CD4-positive, CD25-positive, alpha-beta regulatory T cell (primary cell): Measurements from ENCODE around the gene PIEZO1. TPM values are rescaled to one million over a fixed set of nuclear protein-coding genes. Genes with fewer than 3 reads are reported as not detected.

Experiments
- ATAC-seq, 2 donors: fragments of 150-1000 bp; cut with Tn5 transposase; one replicate each; pipeline ENCODE4 v1.10.0; 2021; ENCODE audit warnings: low read depth in 2 of 2, moderate number of reproducible peaks in 2 of 2, moderate library complexity in 1 of 2
- DNase-seq, 3 donors: peaks; one replicate each; pipeline versions ENCODE4 v3.0.0 to v3.0.0-alpha.2; 2012 to 2022; ENCODE audit warnings: mixed read lengths in 1 of 3
- H3K27ac ChIP-seq: one replicate; pipeline ENCODE4 v1.7.0; 2013; ENCODE audit warnings: mild to moderate bottlenecking, low read length; ENCODE audit not compliant: insufficient read depth, poor library complexity, severe bottlenecking
- H3K27me3 ChIP-seq: one replicate; pipeline ENCODE4 v1.7.0; 2013; ENCODE audit warnings: low read length; ENCODE audit not compliant: control insufficient read depth, insufficient read depth
- H3K36me3 ChIP-seq: one replicate; pipeline ENCODE4 v1.7.0; 2013; ENCODE audit warnings: mild to moderate bottlenecking, low read length, moderate library complexity; ENCODE audit not compliant: control insufficient read depth, insufficient read depth
- H3K4me1 ChIP-seq: 2 replicates; pipeline ENCODE4 v1.7.0; 2013; ENCODE audit warnings: mild to moderate bottlenecking, low read length; ENCODE audit not compliant: insufficient read depth, control insufficient read depth, poor library complexity, severe bottlenecking
- H3K4me3 ChIP-seq: one replicate; pipeline ENCODE4 v1.7.0; 2013; ENCODE audit warnings: low read depth, mild to moderate bottlenecking, low read length, moderate library complexity
- H3K9me3 ChIP-seq, 2 experiments: 1 replicate in 1 of 2; 2 replicates in 1 of 2; pipeline ENCODE4 v1.7.0; 2013; ENCODE audit warnings: low read length in 2 of 2, mild to moderate bottlenecking in 1 of 2, moderate library complexity in 1 of 2; ENCODE audit not compliant: control insufficient read depth in 2 of 2
- H3K27ac Mint-ChIP-seq, 3 donors: one replicate each; pipeline ENCODE4 v1.8.0; 2020 to 2022; ENCODE audit warnings: mild to moderate bottlenecking in 3 of 3, mixed read lengths in 3 of 3, moderate library complexity in 2 of 3
- H3K27me3 Mint-ChIP-seq: one replicate; pipeline ENCODE4 v1.8.0; 2022; ENCODE audit warnings: mild to moderate bottlenecking, mixed read lengths
- H3K36me3 Mint-ChIP-seq: one replicate; pipeline ENCODE4 v1.8.0; 2020; ENCODE audit warnings: mixed read lengths
- H3K4me1 Mint-ChIP-seq, 4 donors: one replicate each; pipeline ENCODE4 v1.8.0; 2020 to 2022; ENCODE audit warnings: mixed read lengths in 4 of 4, mild to moderate bottlenecking in 1 of 4
- H3K4me3 Mint-ChIP-seq, 4 donors: one replicate each; pipeline ENCODE4 v1.8.0; 2020 to 2022; ENCODE audit warnings: mild to moderate bottlenecking in 4 of 4, mixed read lengths in 4 of 4, moderate library complexity in 3 of 4
- H3K9me3 Mint-ChIP-seq, 7 donors: one replicate each; pipeline ENCODE4 v1.8.0; 2020 to 2022; ENCODE audit warnings: mixed read lengths in 7 of 7, mild to moderate bottlenecking in 3 of 7, moderate library complexity in 2 of 7
- polyA plus RNA-seq, 4 donors: library from polyadenylated mRNA; unstranded; fragments of 300-500 nt; fragmentation: Illumina TruSeq; gene quantifications; one replicate each; pipeline ENCODE4 v1.2.3, GENCODE V29; 2021
- total RNA-seq: library from RNA; stranded (reverse); gene quantifications from one replicate; pipeline ENCODE4 v1.2.3, GENCODE V29; 2022

Gene PIEZO1
- total and polyA plus RNA-seq, 5 donors from 2014 or later: 18.1 to 337 (median 20.2) TPM

- Histone ChIP-seq H3K36me3 (peaks cover 14% of the 10 kb centered on the region), H3K27ac (no peak overlapping the region)
- no peaks in the 10 kb centered on the region for H3K9me3 Mint-ChIP-seq
These were observed 43.7 kb downstream of the PIEZO1 start for GRCh38 chr16:88741368-88741767.

GRCh38 chr16:88740727-88741055 is 44.3 kb downstream of the PIEZO1 start:
- ATAC-seq (no peak), DNase-seq (no peak)
- H3K9me3 ChIP-seq: no peaks in the 10 kb centered on the region
- H3K4me1 ChIP-seq: peaks cover 29% of the 10 kb centered on the region
- Mint-ChIP-seq H3K9me3 (no peaks in the 10 kb centered on the region), H3K4me1 (peaks cover 0 to 22% (median 3%) of the 10 kb centered on the region in 4 donors), H3K27ac (no peak overlapping the region), H3K36me3 (no peaks in the 10 kb centered on the region), H3K4me3 (no peak overlapping the region), H3K27me3 (no peaks in the 10 kb centered on the region)
- no peak overlapping the region for H3K4me3 ChIP-seq
- H3K36me3 ChIP-seq: peaks cover 16% of the 10 kb centered on the region
- H3K27ac ChIP-seq: no peak overlapping the region
- no peaks in the 10 kb centered on the region for H3K27me3 ChIP-seq

More at GRCh38 chr16:88741368-88741767, 43.7 kb downstream of the PIEZO1 start:
- Mint-ChIP-seq H3K27ac (peak overlapping the region in 1 of 3 donors; percentile 82), H3K36me3 (no peaks in the 10 kb centered on the region), H3K4me1 (peaks cover 0 to 28% (median 8%) of the 10 kb centered on the region in 4 donors), H3K27me3 (no peaks in the 10 kb centered on the region), H3K4me3 (peak overlapping the region in 1 of 4 donors; percentile 21)
- no peak for DNase-seq
- Histone ChIP-seq H3K27me3 (no peaks in the 10 kb centered on the region), H3K9me3 (no peaks in the 10 kb centered on the region), H3K4me1 (peaks cover 36% of the 10 kb centered on the region), H3K4me3 (no peak overlapping the region)
- no peak for ATAC-seq

GRCh38 chr16:88739977-88740726 is 44.9 kb downstream of the PIEZO1 start:
- peaks cover 21% of the 10 kb centered on the region for H3K36me3 ChIP-seq
- H3K36me3 Mint-ChIP-seq: no peaks in the 10 kb centered on the region

GRCh38 chr16:88739139-88739976 is 45.7 kb downstream of the PIEZO1 start:
- H3K36me3 ChIP-seq: peaks cover 26% of the 10 kb centered on the region
- peak overlapping the region in 1 of 3 donors; percentile 46 for H3K27ac Mint-ChIP-seq
- ATAC-seq: no peak

More at GRCh38 chr16:88739977-88740726, 44.9 kb downstream of the PIEZO1 start:
- peaks cover 24% of the 10 kb centered on the region for H3K4me1 ChIP-seq
- H3K27ac ChIP-seq: no peak overlapping the region
- H3K9me3 ChIP-seq: no peaks in the 10 kb centered on the region
- H3K4me3 ChIP-seq: no peak overlapping the region
- no peaks in the 10 kb centered on the region for H3K9me3 Mint-ChIP-seq
- peaks cover 0 to 16% (median under 1%) of the 10 kb centered on the region in 4 donors for H3K4me1 Mint-ChIP-seq
- ATAC-seq: no peak
- no peak overlapping the region for H3K27ac Mint-ChIP-seq
- H3K4me3 Mint-ChIP-seq: no peak overlapping the region
- no peak for DNase-seq
- no peaks in the 10 kb centered on the region for H3K27me3 Mint-ChIP-seq
- no peaks in the 10 kb centered on the region for H3K27me3 ChIP-seq

GRCh38 chr16:88738151-88739084 is 46.6 kb downstream of the PIEZO1 start:
- Histone ChIP-seq H3K27me3 (no peaks in the 10 kb centered on the region), H3K4me1 (peaks cover 7% of the 10 kb centered on the region), H3K4me3 (no peak overlapping the region), H3K36me3 (peaks cover 30% of the 10 kb centered on the region), H3K27ac (no peak overlapping the region), H3K9me3 (no peaks in the 10 kb centered on the region)
- Mint-ChIP-seq H3K27me3 (no peaks in the 10 kb centered on the region), H3K27ac (no peak overlapping the region), H3K36me3 (no peaks in the 10 kb centered on the region), H3K4me3 (no peak overlapping the region), H3K4me1 (peaks cover 0 to 3% (median 0%) of the 10 kb centered on the region in 4 donors), H3K9me3 (no peaks in the 10 kb centered on the region)
- DNase-seq (no peak), ATAC-seq (no peak)

More at GRCh38 chr16:88739139-88739976, 45.7 kb downstream of the PIEZO1 start:
- no peaks in the 10 kb centered on the region for H3K9me3 ChIP-seq
- H3K9me3 Mint-ChIP-seq: no peaks in the 10 kb centered on the region
- peaks cover 0 to 12% (median 0%) of the 10 kb centered on the region in 4 donors for H3K4me1 Mint-ChIP-seq
- H3K27me3 Mint-ChIP-seq: no peaks in the 10 kb centered on the region
- DNase-seq: no peak
- peaks cover 16% of the 10 kb centered on the region for H3K4me1 ChIP-seq
- no peak overlapping the region for H3K27ac ChIP-seq
- H3K4me3 Mint-ChIP-seq: no peak overlapping the region
- H3K27me3 ChIP-seq: no peaks in the 10 kb centered on the region
- no peak overlapping the region for H3K4me3 ChIP-seq
- no peaks in the 10 kb centered on the region for H3K36me3 Mint-ChIP-seq

- DNase-seq (peak; percentile 73 to 84 (median 81)), ATAC-seq (peak; percentile 65 to 79)
- H3K27me3 ChIP-seq: no peaks in the 10 kb centered on the region
- Mint-ChIP-seq H3K27ac (no peak overlapping the region), H3K4me1 (no peaks in the 10 kb centered on the region), H3K27me3 (no peaks in the 10 kb centered on the region), H3K36me3 (no peaks in the 10 kb centered on the region), H3K9me3 (no peaks in the 10 kb centered on the region), H3K4me3 (no peak overlapping the region)
- H3K4me3 ChIP-seq: no peak overlapping the region
- peaks cover 4% of the 10 kb centered on the region for H3K4me1 ChIP-seq
- H3K36me3 ChIP-seq: peaks cover 30% of the 10 kb centered on the region
- no peaks in the 10 kb centered on the region for H3K9me3 ChIP-seq
- no peak overlapping the region for H3K27ac ChIP-seq
These were observed 47.5 kb downstream of the PIEZO1 start for GRCh38 chr16:88737298-88738150.
